GM19463 (cell line): ENCODE measurements around the gene LYSMD2.
A peak's percentile ranks its signal among the peaks of the same experiment; 100 is the strongest.

Source experiments
- ATAC-seq: cut with Tn5 transposase; IDR thresholded peaks from one replicate; pipeline ENCODE4 v1.9.1; 2021; ENCODE audit warnings: mild to moderate bottlenecking, moderate library complexity; ENCODE audit not compliant: unreplicated experiment

LYSMD2 gene

GRCh38 chr15:51752888-51753287 is 15.4 kb upstream of the LYSMD2 start:
- ATAC-seq, result no peak

- peak; percentile 35 for ATAC-seq
Observed at GRCh38 chr15:51751697-51752683, 14.5 kb upstream of the LYSMD2 start.

DNA sequence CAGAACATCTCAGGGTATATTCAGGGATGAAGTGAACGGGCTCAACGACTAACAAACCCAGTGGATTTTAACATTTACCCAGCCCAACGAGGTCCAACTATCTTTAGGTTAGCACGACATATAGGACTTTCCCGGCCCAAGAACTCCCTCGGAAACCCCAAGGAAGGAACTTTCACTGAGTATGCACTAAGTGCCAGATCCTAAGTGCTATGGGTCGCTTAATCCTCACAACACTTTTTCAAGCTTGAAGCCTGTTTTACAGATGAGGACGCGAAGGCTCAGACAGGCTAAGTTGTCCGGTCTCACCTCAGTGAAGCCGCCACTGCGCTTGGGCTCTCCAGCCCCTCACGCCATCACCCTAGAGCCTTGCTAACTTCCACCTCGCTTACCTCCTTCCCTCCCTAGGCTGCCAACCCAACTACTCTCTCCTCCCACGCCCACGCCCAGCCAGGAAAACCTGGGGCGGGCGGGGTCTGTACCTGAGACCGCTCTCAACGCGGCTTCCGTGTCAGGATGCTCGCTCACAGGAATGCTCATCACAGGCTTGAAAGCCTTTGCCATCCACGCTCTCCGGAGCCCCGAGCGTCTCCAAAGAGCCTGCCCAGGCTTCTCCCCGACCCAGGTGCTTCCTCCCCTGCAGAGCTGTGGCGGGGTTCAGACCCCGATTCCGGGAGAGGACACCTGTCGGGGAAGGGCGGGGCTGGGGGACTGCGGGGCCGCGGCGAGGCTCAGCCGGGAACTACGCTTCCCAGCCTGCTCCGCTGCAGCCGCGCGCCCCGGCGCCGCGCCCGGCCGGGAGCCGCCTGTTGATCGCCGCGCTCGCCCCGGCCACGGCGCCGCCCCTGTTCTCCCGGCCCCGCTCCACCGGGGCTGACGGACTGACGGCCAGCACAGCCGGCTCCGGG is 13.6 kb upstream of the LYSMD2 start, which contains the start of gene TMOD2:
TSS of gene TMOD2 (plus strand) at position 806 of the 905 bp plus-strand sequence. CDS start 14,845 bp downstream, outside the sequence.
- ATAC-seq, result peak; percentile 75

GRCh38 chr15:51750186-51750585 is 12.7 kb upstream of the LYSMD2 start:
- ATAC-seq, result no peak

DNA sequence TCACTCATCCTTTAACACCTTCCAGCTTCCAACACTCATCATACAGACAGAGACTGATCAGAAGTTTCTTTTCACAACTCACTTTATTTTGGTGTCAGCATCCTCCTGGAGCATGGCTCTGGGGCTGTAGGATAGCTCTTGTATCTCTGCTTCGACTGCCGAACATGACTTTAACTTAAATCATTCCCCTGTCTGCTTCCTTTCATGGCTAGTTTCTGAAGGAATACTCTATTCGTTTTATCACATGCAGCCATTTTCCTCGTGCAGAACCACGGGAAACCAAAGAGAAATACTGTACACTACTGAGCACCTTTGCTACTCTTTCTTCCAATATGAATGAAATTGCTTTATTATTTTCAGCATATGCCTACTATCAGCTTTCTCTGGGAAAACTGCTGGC is 11.9 kb upstream of the LYSMD2 start:
- no peak for ATAC-seq

GRCh38 chr15:51739061-51739712 is 1.7 kb upstream of the LYSMD2 start:
- no peak for ATAC-seq

GRCh38 chr15:51738553-51738952 is 1.1 kb upstream of the LYSMD2 start:
- no peak for ATAC-seq

DNA sequence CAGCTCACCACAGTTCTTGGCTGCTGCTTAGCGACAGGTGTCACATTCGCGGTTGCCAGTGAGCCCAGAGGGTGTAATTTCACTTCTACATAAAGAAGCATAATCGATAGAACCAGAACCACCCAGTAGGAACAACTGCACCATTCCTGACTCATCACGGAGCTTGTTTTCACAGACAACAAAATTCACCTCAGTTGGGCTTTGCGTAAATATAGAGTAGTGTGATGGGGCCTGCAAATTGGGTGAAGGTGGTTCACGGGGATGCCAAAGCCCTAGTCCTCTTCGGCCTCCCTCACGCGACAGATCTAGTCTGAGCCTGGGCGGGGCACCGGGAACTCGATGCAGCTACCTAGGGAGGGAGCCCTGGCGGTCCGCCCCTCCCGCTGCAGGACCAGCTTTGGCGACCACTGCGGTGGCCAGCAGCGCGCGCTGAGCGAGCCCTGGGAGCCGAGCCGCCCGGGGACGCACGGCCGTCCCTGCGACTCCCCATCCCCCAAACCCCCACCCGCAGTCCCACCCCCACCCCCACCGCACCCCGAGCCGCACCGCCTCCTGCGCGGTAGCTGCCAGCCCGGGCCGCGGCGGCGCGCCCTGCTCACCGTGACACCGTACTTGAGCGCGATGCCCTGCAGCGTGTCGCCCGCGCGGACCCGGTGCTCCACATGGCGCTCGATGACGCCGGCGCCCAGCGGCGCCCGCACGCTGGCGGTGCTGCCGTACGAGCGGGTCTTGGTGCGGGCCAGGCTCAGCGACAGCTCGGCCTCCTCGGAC is 519 bp downstream of the LYSMD2 start:
- ATAC-seq, result peak; percentile 31

GRCh38 chr15:51736069-51736468 is 1.4 kb downstream of the LYSMD2 start:
- peak; percentile 38 for ATAC-seq

- ATAC-seq, result no peak
Observed at GRCh38 chr15:51735228-51736010, 2.0 kb downstream of the LYSMD2 start.

GRCh38 chr15:51732646-51733045 is 4.8 kb downstream of the LYSMD2 start:
- no peak for ATAC-seq

DNA sequence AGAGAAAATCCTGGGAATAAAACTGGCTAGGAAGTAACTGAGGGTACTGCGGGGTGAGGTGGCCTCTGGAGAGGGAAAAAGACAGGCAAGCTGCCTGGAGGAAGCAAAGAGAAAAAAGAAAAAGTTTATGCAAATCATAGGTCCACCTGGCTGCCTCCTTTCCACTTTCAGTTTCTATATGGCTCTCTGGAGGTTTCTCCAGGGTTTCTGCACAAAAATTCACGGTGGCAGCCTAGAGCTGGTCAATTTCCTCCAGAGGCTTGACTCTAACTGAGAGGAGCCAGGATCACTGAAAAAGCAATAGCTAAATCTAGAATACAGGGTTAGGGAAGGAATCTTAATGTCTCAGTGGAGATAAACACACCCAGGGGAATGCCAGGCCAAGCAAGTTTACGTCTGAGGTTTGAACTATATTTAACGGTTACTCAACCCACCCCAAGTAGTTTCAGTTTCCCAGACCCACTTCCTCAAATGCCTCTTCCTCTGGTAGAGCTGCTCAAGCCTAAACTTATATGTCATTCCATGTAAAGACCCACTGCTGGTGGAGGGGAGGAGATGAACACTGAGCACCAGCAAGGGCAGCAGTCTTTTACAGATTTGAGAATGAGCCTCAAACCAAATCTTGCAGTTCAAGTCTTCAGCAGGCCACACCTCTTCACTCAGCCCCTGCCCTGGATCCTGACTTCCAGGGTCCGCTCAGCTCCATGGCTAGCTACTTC is 5.7 kb downstream of the LYSMD2 start:
- peak; percentile 53 for ATAC-seq

DNA sequence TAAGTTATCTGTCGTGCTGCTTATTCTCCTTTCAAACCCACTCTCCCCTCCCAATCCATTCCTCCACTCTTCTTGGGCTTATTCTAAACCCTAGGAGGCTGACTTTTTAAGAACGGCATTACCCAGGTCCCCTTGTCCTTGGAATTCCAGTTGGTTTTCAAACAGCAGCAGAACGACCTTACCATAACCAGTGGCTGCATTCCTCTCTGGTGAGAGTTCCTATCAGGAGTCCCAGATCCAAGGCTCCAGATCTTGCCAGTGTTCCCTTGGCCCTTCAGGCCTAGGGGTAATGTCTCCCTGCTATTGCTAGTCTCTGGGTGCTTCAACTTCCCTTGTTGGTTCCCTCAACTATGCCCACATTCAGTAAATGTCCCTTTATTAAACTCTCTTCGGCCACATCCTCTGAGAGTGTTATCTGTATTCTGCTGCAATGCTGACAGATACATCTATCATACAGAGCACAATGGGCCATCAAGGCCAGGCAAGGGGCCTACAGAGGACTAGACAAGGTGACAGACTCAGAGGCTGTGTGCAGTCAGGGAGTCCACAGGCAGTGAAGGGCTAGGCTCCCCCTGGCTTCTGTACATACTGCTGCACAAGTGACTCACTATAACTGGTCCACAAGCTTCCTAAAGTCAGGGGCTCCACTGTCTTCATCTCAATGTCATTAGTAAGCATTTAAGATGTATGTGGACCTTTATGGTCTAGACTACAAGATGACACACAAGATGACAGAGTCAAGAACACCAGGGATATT is 10.1 kb downstream of the LYSMD2 start:
- ATAC-seq, result no peak

DNA sequence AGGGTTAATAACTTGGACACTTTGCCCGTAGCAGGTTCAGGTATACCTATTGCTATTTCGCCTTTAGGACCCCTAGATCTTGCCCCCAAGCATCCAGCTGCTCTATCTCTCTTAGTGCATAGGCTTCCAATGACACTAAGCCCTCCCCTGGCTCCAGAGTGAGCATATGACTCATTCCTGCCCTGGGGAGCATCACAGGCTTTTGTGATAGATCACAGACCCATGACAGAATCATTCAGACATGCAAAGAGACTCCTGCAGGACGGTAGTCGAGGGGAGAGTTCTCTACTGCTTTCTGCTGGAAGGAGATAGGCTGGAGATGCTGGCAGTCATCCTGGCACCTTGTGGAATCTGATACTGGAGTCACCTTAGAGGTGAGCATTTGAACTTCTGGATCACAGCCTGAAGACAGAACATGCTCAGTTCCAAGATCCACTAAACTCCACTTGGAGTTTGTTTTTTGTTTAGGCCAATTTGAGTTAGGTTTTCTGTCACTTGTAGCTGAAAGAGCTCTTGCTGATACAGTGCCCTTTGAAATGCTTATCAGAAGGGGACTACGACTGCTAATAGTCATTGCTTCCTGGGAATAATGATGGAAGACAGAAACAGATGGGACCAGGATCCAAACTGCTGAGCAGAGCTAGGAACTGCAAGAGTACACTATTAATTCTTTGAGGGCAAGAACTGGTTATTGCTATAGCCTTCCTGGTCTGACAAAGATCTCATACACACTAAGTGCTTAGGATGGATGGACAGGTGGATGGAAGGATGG is 11.0 kb downstream of the LYSMD2 start:
- peak; percentile 91 for ATAC-seq

GRCh38 chr15:51724673-51725072 is 12.8 kb downstream of the LYSMD2 start:
- no peak for ATAC-seq

- ATAC-seq, result no peak
Observed at GRCh38 chr15:51724199-51724598, 13.3 kb downstream of the LYSMD2 start.
